ENCODE results near the gene TSHZ3.

The TSHZ3 gene

DNA sequence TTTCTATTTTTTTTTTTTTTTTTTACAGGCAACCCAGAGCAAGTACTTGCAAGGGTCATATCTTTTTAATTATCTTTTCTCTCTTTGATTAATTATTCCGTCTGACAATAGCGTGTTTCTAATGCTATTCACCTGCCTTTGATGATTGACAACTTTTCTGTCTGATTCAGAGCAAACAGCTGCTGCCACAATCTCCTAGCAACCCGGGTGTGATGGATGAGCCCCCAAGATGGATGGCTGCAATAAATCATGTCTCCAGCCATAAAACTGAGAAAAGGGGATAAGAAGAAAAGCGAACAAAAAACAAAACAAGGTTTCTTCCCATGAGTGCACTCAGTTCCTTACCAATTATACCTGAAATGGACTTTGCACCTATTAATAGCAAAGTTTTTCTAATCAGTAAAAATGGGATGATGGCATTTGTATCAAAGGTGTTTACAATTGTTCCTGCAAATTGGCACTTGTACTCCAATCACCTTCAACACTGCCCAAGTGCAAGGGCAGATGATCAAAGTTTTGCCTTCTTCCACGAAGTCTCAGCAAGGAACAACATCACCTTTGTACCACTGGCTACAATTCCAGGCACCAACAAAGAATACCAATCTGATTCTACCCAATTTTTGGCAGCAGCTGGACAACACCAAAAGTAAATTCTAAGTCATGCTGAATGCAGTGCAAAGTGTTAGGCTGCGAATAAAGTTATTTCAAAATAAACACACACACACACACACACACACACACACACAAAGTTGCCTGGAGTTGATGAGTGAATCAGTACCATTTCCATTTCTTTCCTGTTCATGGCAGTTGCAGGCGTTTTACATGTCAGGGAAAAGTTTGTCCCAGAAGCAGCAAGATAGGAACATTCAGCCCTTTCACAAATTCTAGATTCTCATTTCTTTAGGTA, 12.0 kb downstream of the TSHZ3 start:
- Histone ChIP-seq H3K9me3 (ENCODE audit: control insufficient read depth in 1 of 2, low read length in 2 of 2) (no peaks in the 10 kb centered on the region), H3K27ac (ENCODE audit: low read depth, low read length) (no peak overlapping the region), H3K4me1 (ENCODE audit: control insufficient read depth in 1 of 2, insufficient read depth in 2 of 2, low read length in 2 of 2) (peaks cover 8 to 13% of the 10 kb centered on the region in 2 donors), H3K4me3 (ENCODE audit: low read depth in 1 of 2, low read length in 2 of 2) (no peak overlapping the region), H3K9ac (ENCODE audit: low read depth in 1 of 2, low read length in 2 of 2) (no peak overlapping the region), H3K36me3 (ENCODE audit: control insufficient read depth in 1 of 2, insufficient read depth in 2 of 2, low read length in 2 of 2) (no peaks in the 10 kb centered on the region), H3K27me3 (ENCODE audit: control insufficient read depth in 1 of 2, insufficient read depth in 2 of 2, low read length in 2 of 2) (no peaks in the 10 kb centered on the region)

DNA sequence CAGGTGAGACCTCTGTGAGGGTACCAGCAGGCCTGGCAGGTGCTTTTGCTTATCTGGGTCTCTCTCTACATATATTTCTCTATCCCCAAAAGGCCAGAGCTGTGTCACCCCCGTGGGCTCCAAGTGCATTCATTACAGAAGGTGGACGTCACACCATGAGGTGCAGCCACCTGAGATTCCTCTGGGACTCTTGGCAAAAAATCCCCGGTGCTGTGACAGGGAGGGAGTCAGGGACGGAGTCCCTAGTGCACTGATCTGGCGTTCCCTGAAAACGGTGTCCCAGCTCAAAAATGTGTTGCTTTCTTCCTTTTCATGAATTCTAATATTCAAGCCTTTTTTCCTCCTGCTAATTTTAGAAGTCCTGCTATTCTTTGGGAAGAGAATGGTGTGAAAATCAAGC, 13.5 kb downstream of the TSHZ3 start:
- Histone ChIP-seq H3K36me3 (ENCODE audit: control insufficient read depth in 1 of 2, insufficient read depth in 2 of 2, low read length in 2 of 2) (no peaks in the 10 kb centered on the region), H3K9me3 (ENCODE audit: control insufficient read depth in 1 of 2, low read length in 2 of 2) (no peaks in the 10 kb centered on the region), H3K27me3 (ENCODE audit: control insufficient read depth in 1 of 2, insufficient read depth in 2 of 2, low read length in 2 of 2) (no peaks in the 10 kb centered on the region), H3K27ac (ENCODE audit: low read depth, low read length) (no peak overlapping the region), H3K4me3 (ENCODE audit: low read depth in 1 of 2, low read length in 2 of 2) (no peak overlapping the region), H3K4me1 (ENCODE audit: control insufficient read depth in 1 of 2, insufficient read depth in 2 of 2, low read length in 2 of 2) (peaks cover 7 to 12% of the 10 kb centered on the region in 2 donors), H3K9ac (ENCODE audit: low read depth in 1 of 2, low read length in 2 of 2) (no peak overlapping the region)

DNA sequence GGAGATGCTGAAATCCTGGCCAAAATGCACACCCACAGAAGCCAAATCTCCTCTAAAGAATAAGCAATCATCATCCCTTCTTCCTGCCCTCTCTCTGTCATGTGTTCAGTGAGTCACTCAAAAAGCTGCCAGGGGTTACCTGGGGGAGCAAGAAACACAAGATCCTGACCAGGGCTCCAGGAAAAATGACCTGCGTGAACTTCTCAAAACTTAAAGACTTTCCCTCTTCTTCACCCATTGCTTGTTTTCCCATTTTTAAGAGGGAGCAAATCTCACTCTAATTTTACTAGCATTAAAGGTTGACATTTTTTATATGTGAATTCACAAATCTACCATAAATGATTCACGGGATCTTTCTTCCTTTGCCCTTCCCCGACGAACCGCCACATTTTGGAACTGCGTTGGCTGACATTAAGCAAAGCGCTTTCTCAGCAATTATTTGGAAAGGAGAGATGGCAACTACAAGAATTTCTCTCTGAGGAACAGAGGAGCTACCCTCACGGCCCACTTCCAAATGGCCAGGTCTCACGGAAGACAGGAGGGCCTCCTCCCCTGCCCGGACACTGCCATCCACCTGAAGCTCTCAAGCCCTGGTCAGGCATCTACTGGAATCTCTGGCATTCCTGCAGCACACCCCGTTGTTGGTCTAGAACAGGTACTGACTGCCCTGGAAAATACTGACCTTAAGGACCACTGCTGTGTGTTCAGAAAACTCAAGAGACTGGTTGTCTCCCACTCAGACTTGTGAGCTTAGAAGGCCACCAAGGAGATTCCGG, 14.2 kb downstream of the TSHZ3 start:
- Histone ChIP-seq H3K9ac (ENCODE audit: low read depth in 1 of 2, low read length in 2 of 2) (no peak overlapping the region), H3K4me3 (ENCODE audit: low read depth in 1 of 2, low read length in 2 of 2) (no peak overlapping the region), H3K27me3 (ENCODE audit: control insufficient read depth in 1 of 2, insufficient read depth in 2 of 2, low read length in 2 of 2) (no peaks in the 10 kb centered on the region), H3K27ac (ENCODE audit: low read depth, low read length) (no peak overlapping the region), H3K36me3 (ENCODE audit: control insufficient read depth in 1 of 2, insufficient read depth in 2 of 2, low read length in 2 of 2) (no peaks in the 10 kb centered on the region), H3K4me1 (ENCODE audit: control insufficient read depth in 1 of 2, insufficient read depth in 2 of 2, low read length in 2 of 2) (peaks cover 4 to 15% of the 10 kb centered on the region in 2 donors), H3K9me3 (ENCODE audit: control insufficient read depth in 1 of 2, low read length in 2 of 2) (no peaks in the 10 kb centered on the region)

DNA sequence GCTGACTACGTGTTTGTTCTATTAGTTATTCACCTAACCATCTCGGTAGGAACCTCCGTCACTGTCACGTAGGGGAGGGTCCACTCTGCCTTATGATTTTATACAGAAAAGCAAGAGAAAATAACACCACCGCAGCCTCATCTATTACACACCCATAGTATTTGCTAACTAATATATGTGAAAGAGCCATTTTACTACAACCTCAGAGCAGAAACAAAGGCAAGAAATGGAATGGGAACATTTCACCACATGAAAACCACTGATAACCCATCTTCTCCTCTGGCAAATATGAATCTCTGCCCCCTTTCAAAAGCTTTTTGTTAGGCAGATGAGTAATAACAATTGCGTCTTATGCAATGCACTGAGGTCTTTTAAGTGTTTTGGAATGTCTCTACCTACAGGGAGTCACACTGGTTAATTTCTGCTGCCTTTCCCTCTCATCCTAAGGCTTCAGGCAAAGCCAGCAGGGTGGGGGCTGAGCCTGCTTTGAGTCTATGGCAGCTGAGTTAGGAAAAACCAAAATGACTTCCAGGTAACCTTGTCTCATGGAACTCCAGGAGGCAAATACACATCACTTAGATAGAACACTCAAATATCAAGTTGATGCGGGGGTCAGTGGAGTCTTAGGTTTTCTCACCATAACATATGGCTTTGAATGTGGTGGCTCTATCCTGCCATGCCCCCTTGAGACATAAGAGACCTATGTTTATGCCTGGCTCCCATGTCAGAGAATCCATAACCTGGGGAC, 15.0 kb downstream of the TSHZ3 start:
- Histone ChIP-seq H3K9me3 (ENCODE audit: control insufficient read depth in 1 of 2, low read length in 2 of 2) (no peaks in the 10 kb centered on the region), H3K4me1 (ENCODE audit: control insufficient read depth in 1 of 2, insufficient read depth in 2 of 2, low read length in 2 of 2) (peaks cover under 1 to 11% of the 10 kb centered on the region in 2 donors), H3K27ac (ENCODE audit: low read depth, low read length) (no peak overlapping the region), H3K27me3 (ENCODE audit: control insufficient read depth in 1 of 2, insufficient read depth in 2 of 2, low read length in 2 of 2) (no peaks in the 10 kb centered on the region), H3K4me3 (ENCODE audit: low read depth in 1 of 2, low read length in 2 of 2) (no peak overlapping the region), H3K9ac (ENCODE audit: low read depth in 1 of 2, low read length in 2 of 2) (no peak overlapping the region), H3K36me3 (ENCODE audit: control insufficient read depth in 1 of 2, insufficient read depth in 2 of 2, low read length in 2 of 2) (no peaks in the 10 kb centered on the region)

DNA sequence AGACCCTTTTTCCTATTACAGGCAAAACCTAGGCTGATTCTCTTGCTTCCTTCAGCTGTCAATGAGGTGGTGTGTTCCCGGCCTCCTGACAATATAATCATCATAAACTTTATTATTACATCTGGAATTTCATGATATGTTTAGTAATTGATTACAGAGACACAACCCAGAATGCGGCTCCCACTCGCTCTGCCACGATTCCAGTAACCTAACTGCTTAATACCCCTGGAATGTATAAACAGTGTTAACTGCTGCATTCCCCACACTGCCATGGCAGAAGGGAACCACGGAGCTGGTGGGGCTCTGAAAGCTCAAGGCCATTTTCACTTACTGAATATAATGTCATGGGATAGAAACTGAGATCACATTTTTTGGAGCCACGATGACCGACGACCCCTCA, 17.1 kb downstream of the TSHZ3 start:
- H3K9me3 ChIP-seq (ENCODE audit: control insufficient read depth in 1 of 2, low read length in 2 of 2) = no peaks in the 10 kb centered on the region
- no peak overlapping the region for H3K27ac ChIP-seq (ENCODE audit: low read depth, low read length)
- H3K27me3 ChIP-seq (ENCODE audit: control insufficient read depth in 1 of 2, insufficient read depth in 2 of 2, low read length in 2 of 2) = no peaks in the 10 kb centered on the region
- no peak overlapping the region for H3K4me3 ChIP-seq (ENCODE audit: low read depth in 1 of 2, low read length in 2 of 2)
- H3K9ac ChIP-seq (ENCODE audit: low read depth in 1 of 2, low read length in 2 of 2) = no peak overlapping the region
- H3K4me1 ChIP-seq (ENCODE audit: control insufficient read depth in 1 of 2, insufficient read depth in 2 of 2, low read length in 2 of 2) = peaks cover 0 to 7% of the 10 kb centered on the region in 2 donors
- no peaks in the 10 kb centered on the region for H3K36me3 ChIP-seq (ENCODE audit: control insufficient read depth in 1 of 2, insufficient read depth in 2 of 2, low read length in 2 of 2)

DNA sequence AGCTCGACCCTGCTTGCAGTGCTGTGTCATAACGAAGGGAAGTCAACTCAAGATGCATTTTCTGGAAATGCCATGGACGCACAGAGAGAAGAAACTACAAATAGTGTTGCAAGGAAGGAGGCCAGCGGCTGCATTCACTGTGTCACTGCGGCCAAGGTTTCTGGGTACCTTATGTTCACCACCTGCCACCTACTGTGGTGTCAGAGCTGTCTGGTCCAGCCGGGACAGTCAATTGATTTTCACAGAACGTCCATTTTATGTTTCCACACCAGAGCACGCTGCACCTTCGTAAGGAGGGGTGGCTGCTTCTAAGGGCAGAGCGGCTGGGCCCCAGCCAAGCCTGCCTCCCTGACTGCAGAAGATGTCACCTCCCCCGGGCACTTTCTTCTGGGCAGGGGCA, 17.7 kb downstream of the TSHZ3 start:
- no peak overlapping the region for H3K27ac ChIP-seq (ENCODE audit: low read depth, low read length)

DNA sequence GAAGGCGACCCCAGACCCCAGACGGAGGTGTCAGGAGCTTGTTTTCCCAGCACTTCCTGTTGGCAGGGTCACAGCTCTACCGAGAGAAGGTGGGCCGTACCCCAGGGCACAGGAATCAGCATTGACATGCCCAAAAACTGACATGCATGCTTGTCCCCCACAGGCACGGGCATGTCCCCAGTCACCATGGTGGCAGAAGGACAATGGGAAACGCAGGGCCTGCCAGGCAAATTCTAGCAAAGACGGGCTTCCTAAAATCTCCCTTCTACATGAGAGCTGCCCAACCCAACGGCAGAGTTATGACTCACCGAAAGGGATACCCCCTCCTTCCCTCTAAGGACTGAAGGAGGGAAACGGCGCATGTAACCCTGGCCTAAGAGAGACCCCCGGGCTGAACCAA, 18.5 kb downstream of the TSHZ3 start:
- Histone ChIP-seq H3K4me3 (ENCODE audit: low read depth in 1 of 2, low read length in 2 of 2) (no peak overlapping the region), H3K9ac (ENCODE audit: low read depth in 1 of 2, low read length in 2 of 2) (no peak overlapping the region), H3K27ac (ENCODE audit: low read depth, low read length) (no peak overlapping the region), H3K36me3 (ENCODE audit: control insufficient read depth in 1 of 2, insufficient read depth in 2 of 2, low read length in 2 of 2) (no peaks in the 10 kb centered on the region), H3K4me1 (ENCODE audit: control insufficient read depth in 1 of 2, insufficient read depth in 2 of 2, low read length in 2 of 2) (peaks cover 0 to 5% of the 10 kb centered on the region in 2 donors), H3K9me3 (ENCODE audit: control insufficient read depth in 1 of 2, low read length in 2 of 2) (no peaks in the 10 kb centered on the region), H3K27me3 (ENCODE audit: control insufficient read depth in 1 of 2, insufficient read depth in 2 of 2, low read length in 2 of 2) (no peaks in the 10 kb centered on the region)

More for the DNA sequence above, 17.7 kb downstream of the TSHZ3 start:
- Histone ChIP-seq H3K27me3 (ENCODE audit: control insufficient read depth in 1 of 2, insufficient read depth in 2 of 2, low read length in 2 of 2) (no peaks in the 10 kb centered on the region), H3K36me3 (ENCODE audit: control insufficient read depth in 1 of 2, insufficient read depth in 2 of 2, low read length in 2 of 2) (no peaks in the 10 kb centered on the region), H3K4me3 (ENCODE audit: low read depth in 1 of 2, low read length in 2 of 2) (no peak overlapping the region), H3K4me1 (ENCODE audit: control insufficient read depth in 1 of 2, insufficient read depth in 2 of 2, low read length in 2 of 2) (peaks cover 0 to 5% of the 10 kb centered on the region in 2 donors), H3K9ac (ENCODE audit: low read depth in 1 of 2, low read length in 2 of 2) (no peak overlapping the region), H3K9me3 (ENCODE audit: control insufficient read depth in 1 of 2, low read length in 2 of 2) (no peaks in the 10 kb centered on the region)

DNA sequence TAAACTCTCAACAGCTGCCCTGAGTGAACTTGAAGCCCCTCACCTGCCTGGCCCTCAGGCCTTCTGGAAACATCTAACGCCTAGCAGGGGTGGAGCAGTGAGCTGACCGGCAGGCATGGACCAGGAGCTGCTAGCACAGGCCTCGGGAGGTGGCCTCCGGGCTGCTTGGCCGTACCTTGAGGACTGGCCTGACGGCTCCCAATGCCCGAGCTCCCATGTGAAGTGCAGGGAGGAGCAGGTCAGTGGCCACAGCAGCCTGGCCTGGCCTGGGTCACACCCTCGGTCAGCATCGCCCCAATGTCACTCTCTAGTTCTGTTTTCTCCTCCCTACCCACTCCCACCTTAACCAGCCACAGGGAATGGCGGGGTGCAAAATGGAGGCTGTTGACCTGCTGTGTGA, 19.0 kb downstream of the TSHZ3 start:
- Histone ChIP-seq H3K4me3 (ENCODE audit: low read depth in 1 of 2, low read length in 2 of 2) (no peak overlapping the region), H3K27ac (ENCODE audit: low read depth, low read length) (no peak overlapping the region), H3K27me3 (ENCODE audit: control insufficient read depth in 1 of 2, insufficient read depth in 2 of 2, low read length in 2 of 2) (no peaks in the 10 kb centered on the region), H3K36me3 (ENCODE audit: control insufficient read depth in 1 of 2, insufficient read depth in 2 of 2, low read length in 2 of 2) (no peaks in the 10 kb centered on the region), H3K4me1 (ENCODE audit: control insufficient read depth in 1 of 2, insufficient read depth in 2 of 2, low read length in 2 of 2) (peaks cover 0 to 5% of the 10 kb centered on the region in 2 donors), H3K9me3 (ENCODE audit: control insufficient read depth in 1 of 2, low read length in 2 of 2) (no peaks in the 10 kb centered on the region), H3K9ac (ENCODE audit: low read depth in 1 of 2, low read length in 2 of 2) (no peak overlapping the region)

DNA sequence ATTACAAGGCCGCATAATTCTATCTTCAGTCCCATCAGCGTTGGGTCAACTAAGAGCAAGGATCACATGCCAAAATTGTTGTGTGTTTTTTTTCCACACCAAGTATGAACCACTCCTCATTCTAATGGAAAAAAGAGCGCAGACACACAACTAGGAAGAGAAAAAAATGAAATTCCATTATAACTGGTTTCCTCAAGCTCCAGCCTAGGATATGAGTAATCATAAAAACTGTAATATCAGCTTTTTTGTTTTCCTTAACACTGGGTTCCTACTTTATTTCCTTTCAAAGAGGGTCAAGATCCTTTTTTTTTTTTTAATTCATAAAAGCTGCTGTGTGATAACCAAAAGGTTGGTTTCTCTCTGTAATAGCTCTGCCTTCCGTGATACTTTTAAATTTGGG, 19.4 kb downstream of the TSHZ3 start:
- no peaks in the 10 kb centered on the region for H3K36me3 ChIP-seq (ENCODE audit: control insufficient read depth in 1 of 2, insufficient read depth in 2 of 2, low read length in 2 of 2)
- no peak overlapping the region for H3K27ac ChIP-seq (ENCODE audit: low read depth, low read length)
- H3K4me3 ChIP-seq (ENCODE audit: low read depth in 1 of 2, low read length in 2 of 2) = no peak overlapping the region
- H3K4me1 ChIP-seq (ENCODE audit: control insufficient read depth in 1 of 2, insufficient read depth in 2 of 2, low read length in 2 of 2) = peaks cover 0 to 5% of the 10 kb centered on the region in 2 donors
- H3K9me3 ChIP-seq (ENCODE audit: control insufficient read depth in 1 of 2, low read length in 2 of 2) = no peaks in the 10 kb centered on the region
- no peak overlapping the region for H3K9ac ChIP-seq (ENCODE audit: low read depth in 1 of 2, low read length in 2 of 2)
- no peaks in the 10 kb centered on the region for H3K27me3 ChIP-seq (ENCODE audit: control insufficient read depth in 1 of 2, insufficient read depth in 2 of 2, low read length in 2 of 2)

DNA sequence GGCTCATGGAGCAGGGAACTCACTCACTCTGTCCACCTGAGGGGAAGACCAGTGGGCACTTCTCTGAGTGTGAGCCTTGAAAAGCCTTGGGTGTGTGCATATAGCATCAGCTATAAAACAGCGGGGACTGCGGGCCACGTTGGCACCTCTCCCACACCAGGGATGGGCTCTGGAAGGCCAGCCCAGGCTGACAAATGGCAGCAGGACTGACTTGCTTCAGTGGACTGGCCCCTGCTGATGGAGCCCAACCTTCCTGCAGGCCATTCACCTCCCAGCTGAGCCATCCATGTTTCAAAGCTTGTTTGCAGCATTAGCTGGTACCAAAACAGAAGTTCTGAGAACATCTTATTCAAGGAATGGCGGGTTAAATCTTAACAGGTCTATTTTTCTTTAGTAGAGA, 21.0 kb downstream of the TSHZ3 start:
- Histone ChIP-seq H3K27ac (ENCODE audit: low read depth, low read length) (no peak overlapping the region), H3K4me3 (ENCODE audit: low read depth in 1 of 2, low read length in 2 of 2) (no peak overlapping the region), H3K9me3 (ENCODE audit: control insufficient read depth in 1 of 2, low read length in 2 of 2) (no peaks in the 10 kb centered on the region), H3K36me3 (ENCODE audit: control insufficient read depth in 1 of 2, insufficient read depth in 2 of 2, low read length in 2 of 2) (no peaks in the 10 kb centered on the region), H3K4me1 (ENCODE audit: control insufficient read depth in 1 of 2, insufficient read depth in 2 of 2, low read length in 2 of 2) (peaks cover 0 to 5% of the 10 kb centered on the region in 2 donors), H3K9ac (ENCODE audit: low read depth in 1 of 2, low read length in 2 of 2) (no peak overlapping the region), H3K27me3 (ENCODE audit: control insufficient read depth in 1 of 2, insufficient read depth in 2 of 2, low read length in 2 of 2) (no peaks in the 10 kb centered on the region)
